ENCODE results near the gene ZNF888. TPM values are rescaled to one million over a fixed set of nuclear protein-coding genes. Genes with fewer than 3 reads are reported as not detected.

ZNF888 gene
- total and polyA plus RNA-seq, 2 donors (not counting 1 experiment from before 2014, with no cell fraction given): 2.7 to 15.6 TPM

DNA sequence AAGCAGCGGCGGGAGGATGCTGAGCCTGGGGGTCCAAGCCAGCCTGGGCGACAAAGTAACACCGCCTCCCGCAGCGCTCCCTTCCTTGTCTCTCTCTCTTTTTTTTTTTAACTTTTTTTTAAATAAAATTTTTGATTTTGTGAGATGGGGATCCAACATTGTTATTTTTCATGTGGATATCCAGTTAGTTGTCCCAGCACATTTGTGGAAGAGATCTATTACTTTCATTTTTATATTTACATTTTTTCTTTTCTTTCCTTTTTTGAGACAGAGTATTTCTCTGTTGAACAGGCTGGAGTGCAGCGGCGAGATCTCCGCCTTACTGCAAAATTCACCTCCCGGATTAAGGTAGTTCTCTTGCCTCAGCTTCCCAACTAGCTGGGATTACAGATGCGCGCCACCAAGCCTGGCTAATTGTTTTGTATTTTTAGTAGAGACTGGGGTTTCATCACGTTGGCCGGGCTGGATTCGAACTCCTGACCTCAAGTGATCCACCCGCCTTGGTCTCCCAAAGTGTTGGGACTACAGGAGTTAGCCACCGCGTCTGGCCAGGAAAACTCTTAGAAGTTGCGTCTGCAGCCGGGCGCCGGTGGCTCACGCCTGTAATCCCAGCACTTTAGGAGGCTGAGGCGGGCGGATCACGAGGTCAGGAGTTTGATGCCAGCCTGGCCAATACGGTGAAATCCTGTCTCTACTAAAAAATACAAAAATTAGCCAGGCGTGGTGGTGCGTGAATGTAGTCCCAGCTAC, 20.1 kb upstream of the ZNF888 start:
- Mint-ChIP-seq H3K27ac (peak overlapping the region; percentile 86), H3K27me3 (no peaks in the 10 kb centered on the region), H3K4me1 (peaks cover 29% of the 10 kb centered on the region), H3K9me3 (ENCODE audit: insufficient read depth) (no peaks in the 10 kb centered on the region), H3K4me3 (peak overlapping the region; percentile 92)
- Histone ChIP-seq H3K4me1 (ENCODE audit: control insufficient read depth in 2 of 2, insufficient read depth in 2 of 2, low read length in 2 of 2) (peaks cover 6 to 20% of the 10 kb centered on the region in 2 donors), H3K36me3 (replicated peaks in 1 of 2; ENCODE audit: control extremely low read depth in 1 of 2, control insufficient read depth in 1 of 2, extremely low read depth in 1 of 2, insufficient read depth in 2 of 2, low read length in 1 of 2) (no peaks in the 10 kb centered on the region), H3K9ac (ENCODE audit: low read length) (peak overlapping the region; percentile 99), H3K4me3 (ENCODE audit: control extremely low read depth in 1 of 5, extremely low read depth in 1 of 5, insufficient read depth in 1 of 5, low read depth in 2 of 5, low read length in 4 of 5) (peak overlapping the region; percentile 57 to 97 (median 88)), H4K20me1 (ENCODE audit: control insufficient read depth, insufficient read depth, low read length, poor library complexity, severe bottlenecking) (no peaks in the 10 kb centered on the region), H3K27me3 (replicated peaks in 1 of 4; ENCODE audit: control extremely low read depth in 1 of 4, control insufficient read depth in 3 of 4, insufficient read depth in 4 of 4, low read length in 3 of 4) (no peaks in the 10 kb centered on the region), H2AFZ (ENCODE audit: insufficient read depth, low read depth, low read length, poor library complexity, severe bottlenecking) (peak overlapping the region; percentile 89), H3K79me2 (ENCODE audit: control insufficient read depth, insufficient read depth, low read length) (peaks cover 27% of the 10 kb centered on the region), H3K9me3 (ENCODE audit: control extremely low read depth in 1 of 3, control insufficient read depth in 2 of 3, insufficient read depth in 1 of 3, low read length in 2 of 3) (peaks cover 1 to 52% (median 21%) of the 10 kb centered on the region in 3 donors), H3K27ac (ENCODE audit: low read length in 2 of 2) (peak overlapping the region; percentile 28 to 54), H3K4me2 (replicated peaks; ENCODE audit: low read depth, low read length, poor library complexity, severe bottlenecking) (peak overlapping the region; percentile 86)
- ChIA-PET POLR2A (interaction anchor here (0.6 kb wide), 2 partner anchors 30 to 317 kb away, joined by 3 to 5 read pairs; no protein-coding TSS in a partner anchor), CTCF (interaction anchor here (0.6 to 1.1 kb wide), 2 partner anchors 20 to 85 kb away, joined by 3 read pairs; partner anchors contain the start of gene ZNF816)
- ATAC-seq (ENCODE audit: low read depth) (no peak), DNase-seq (no peak)
- no peak for TF ChIP-seq CTCF (IDR thresholded peaks at IDR 0.05)
- TF ChIP-seq EZH2 (IDR thresholded peaks at IDR 0.05; ENCODE audit: borderline replicate concordance, insufficient read depth, low read depth, low read length, poor library complexity, severe bottlenecking): no peak
- intact Hi-C loops (cut with micrococcal nuclease): loop anchor here (2.0 to 10.0 kb wide), 3 partner anchors 21 to 421 kb away; partner anchors contain the start of genes ZNF525, ZNF808 and ZNF888
- 73% methylated on average over 21 of the region's 29 CpGs for WGBS (ENCODE audit: insufficient coverage)

Measured in B cell (primary cell).